Spinal cord (tissue), 10 donors: ENCODE data around the gene FUT7. TPM values are rescaled to one million over a fixed set of nuclear protein-coding genes. Genes with fewer than 3 reads are reported as not detected.

Source experiments
- DNase-seq, 6 donors: peaks; one replicate each; pipeline versions ENCODE4 v3.0.0 to v3.0.0-alpha.2; 2013 to 2015; ENCODE audit warnings: low spot score in 6 of 6, low read depth in 4 of 6
- H3K27ac ChIP-seq: one replicate; pipeline ENCODE4 v1.5.1; 2013; ENCODE audit warnings: low read depth, low read length, control low read depth
- H3K27me3 ChIP-seq: one replicate; pipeline ENCODE4 v1.6.1; 2013; ENCODE audit warnings: low read length; ENCODE audit not compliant: control insufficient read depth, insufficient read depth
- H3K36me3 ChIP-seq: one replicate; pipeline ENCODE4 v1.6.1; 2013; ENCODE audit warnings: low read length; ENCODE audit not compliant: control insufficient read depth, insufficient read depth
- H3K4me1 ChIP-seq: one replicate; pipeline ENCODE4 v1.6.1; 2013; ENCODE audit warnings: low read length; ENCODE audit not compliant: control insufficient read depth, insufficient read depth
- H3K4me3 ChIP-seq: one replicate; pipeline ENCODE4 v1.5.1; 2013; ENCODE audit warnings: low read depth, low read length, control low read depth
- H3K9me3 ChIP-seq: one replicate; pipeline ENCODE4 v1.6.1; 2013; ENCODE audit warnings: low read length; ENCODE audit not compliant: control insufficient read depth, insufficient read depth
- whole genome bisulfite sequencing: methylation state at CpG from one replicate; pipeline ENCODE4 v1.1.5; 2013; ENCODE audit warnings: missing lambda C conversion rate; ENCODE audit not compliant: insufficient coverage; 5-methylcytosine and 5-hydroxymethylcytosine counted together
- polyA plus RNA-seq, 2 donors: library from polyadenylated mRNA; unstranded; fragments of 120-200 nt; gene quantifications; one replicate each; pipeline ENCODE4 v1.2.1, GENCODE V29; 2013; ENCODE audit not compliant: insufficient read length in 2 of 2
- total RNA-seq, 2 donors: library from RNA; depleted of rRNA in 1 of 2; stranded (reverse); fragments of 120-200 nt in 1 of 2; fragments of >200 nt in 1 of 2; gene quantifications; one replicate each; pipeline versions ENCODE4 v1.2.3 to v1.2.4, GENCODE V29; 2013 to 2014
- donor health status: healthy.

Gene FUT7
- total and polyA plus RNA-seq, 4 donors, result 0.06 to 0.52 (median 0.45) TPM

DNA sequence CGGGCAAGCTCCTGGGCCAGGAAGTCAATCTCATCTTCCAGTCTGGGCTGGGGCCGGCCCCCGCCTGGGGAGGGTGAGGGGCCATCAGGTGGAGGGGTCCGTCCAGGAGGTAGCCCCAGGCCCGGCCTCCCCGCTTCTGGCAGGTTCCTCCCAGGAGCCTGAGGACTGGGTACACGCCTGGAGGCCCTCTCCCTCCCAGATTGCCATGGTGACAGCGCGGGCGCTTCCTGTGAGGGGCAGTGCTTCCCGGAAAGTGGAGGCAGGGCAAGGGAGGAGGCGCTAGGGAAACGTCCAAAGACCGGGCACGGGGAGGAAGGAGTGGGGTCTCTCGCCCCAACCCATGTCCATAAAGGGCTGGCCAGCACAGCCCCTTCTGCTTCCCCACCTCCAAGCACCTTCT is 9.2 kb upstream of the FUT7 start:
- no peak for DNase-seq
- peaks cover 34% of the 10 kb centered on the region for H3K4me1 ChIP-seq
- H3K27me3 ChIP-seq, result no peaks in the 10 kb centered on the region
- H3K4me3 ChIP-seq, result no peak overlapping the region
- H3K9me3 ChIP-seq, result no peaks in the 10 kb centered on the region
- peaks cover 84% of the 10 kb centered on the region for H3K36me3 ChIP-seq
- H3K27ac ChIP-seq, result no peak overlapping the region
- 50% methylated on average over 8 of the region's 16 CpGs for WGBS

DNA sequence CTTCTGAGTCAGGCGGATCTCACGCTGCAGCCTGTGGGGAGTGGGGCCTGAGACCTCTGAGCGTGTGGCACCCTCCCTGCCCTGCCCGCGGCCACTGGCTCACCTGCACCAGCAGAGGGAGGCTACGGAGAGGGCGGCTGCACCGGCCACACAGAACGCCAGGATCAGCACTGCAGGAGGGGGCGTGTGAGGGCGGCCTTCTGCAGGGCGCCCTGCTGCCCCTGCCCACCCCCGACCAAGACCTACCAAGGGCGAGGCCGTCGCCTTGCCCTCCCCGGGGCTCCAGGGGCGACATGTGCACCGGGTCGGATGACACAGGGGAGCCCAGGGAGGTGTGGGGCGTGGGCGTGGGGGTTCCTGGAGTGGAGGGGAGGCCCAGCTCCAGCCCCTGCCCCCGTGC is 8.7 kb upstream of the FUT7 start:
- WGBS, result 88% methylated on average over 23 of the region's 23 CpGs
- peaks cover 86% of the 10 kb centered on the region for H3K36me3 ChIP-seq
- H3K4me1 ChIP-seq, result peaks cover 36% of the 10 kb centered on the region
- no peaks in the 10 kb centered on the region for H3K27me3 ChIP-seq
- no peaks in the 10 kb centered on the region for H3K9me3 ChIP-seq
- DNase-seq, result no peak
- H3K4me3 ChIP-seq, result no peak overlapping the region
- H3K27ac ChIP-seq, result no peak overlapping the region

DNA sequence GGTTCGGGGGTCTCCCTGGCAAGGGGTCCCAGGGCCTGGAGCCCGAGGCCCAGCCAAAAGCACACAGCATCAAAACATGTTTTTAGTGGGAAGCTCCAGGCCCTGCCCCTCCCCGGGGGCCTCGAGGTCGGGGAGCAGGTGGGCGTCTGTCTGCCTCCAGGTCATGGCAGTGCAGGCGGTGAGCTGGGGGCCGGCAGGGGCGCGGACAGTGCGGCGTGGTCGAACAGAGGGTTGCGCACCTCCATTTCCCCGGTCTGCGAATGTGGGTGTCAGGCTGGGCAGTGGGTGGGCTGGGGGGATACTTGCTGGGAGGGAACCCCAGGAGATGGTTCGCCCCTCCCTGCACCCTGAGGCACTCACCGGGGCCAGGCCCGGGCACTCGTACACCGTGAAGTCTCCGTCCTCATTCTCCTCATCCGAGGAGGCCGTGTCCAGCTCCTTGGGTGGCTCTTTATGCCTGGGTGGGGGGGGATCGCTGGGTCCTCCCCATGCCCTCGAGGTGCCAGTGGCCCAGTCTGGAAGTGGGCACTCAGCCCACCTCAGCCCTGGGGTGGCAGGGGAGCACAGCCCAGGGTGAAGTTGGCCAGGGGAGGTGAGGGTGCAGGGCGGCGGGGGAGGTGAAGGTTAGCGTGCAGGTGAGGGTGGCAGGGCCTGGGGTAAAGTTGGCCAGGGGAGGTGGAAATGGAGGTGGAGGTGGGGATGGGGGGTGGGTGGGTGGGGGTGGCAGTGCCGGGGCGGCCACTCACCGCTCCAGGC is 7.9 kb upstream of the FUT7 start:
- no peak overlapping the region for H3K27ac ChIP-seq
- no peaks in the 10 kb centered on the region for H3K9me3 ChIP-seq
- H3K4me3 ChIP-seq, result no peak overlapping the region
- H3K36me3 ChIP-seq, result peaks cover 83% of the 10 kb centered on the region
- H3K27me3 ChIP-seq, result no peaks in the 10 kb centered on the region
- peaks cover 36% of the 10 kb centered on the region for H3K4me1 ChIP-seq
- no peak for DNase-seq
- 86% methylated on average over 17 of the region's 32 CpGs for WGBS

DNA sequence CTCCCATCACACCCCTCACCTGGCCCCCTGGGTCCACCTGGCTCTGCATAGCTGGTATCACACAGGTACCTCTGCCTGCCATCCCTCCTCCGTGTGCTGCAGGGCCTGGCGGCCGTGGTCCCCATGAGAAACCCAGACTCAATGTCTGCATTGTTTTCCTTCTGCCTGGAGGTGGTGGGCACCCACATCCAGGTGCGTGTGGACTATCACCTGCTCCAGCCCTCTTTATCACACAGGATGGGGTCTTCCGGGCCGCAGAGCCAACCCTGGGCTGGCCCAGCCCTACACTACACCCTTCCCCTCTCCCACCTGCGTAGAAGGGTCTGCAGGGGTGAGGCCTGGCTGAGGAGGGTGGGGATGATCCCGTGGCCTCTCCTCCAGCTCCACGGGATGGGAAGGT is 7.0 kb upstream of the FUT7 start:
- no peak overlapping the region for H3K4me3 ChIP-seq
- no peaks in the 10 kb centered on the region for H3K9me3 ChIP-seq
- 94% methylated on average over 3 of the region's 9 CpGs for WGBS
- peaks cover 34% of the 10 kb centered on the region for H3K4me1 ChIP-seq
- no peaks in the 10 kb centered on the region for H3K27me3 ChIP-seq
- H3K27ac ChIP-seq, result no peak overlapping the region
- H3K36me3 ChIP-seq, result peaks cover 77% of the 10 kb centered on the region
- DNase-seq, result no peak

DNA sequence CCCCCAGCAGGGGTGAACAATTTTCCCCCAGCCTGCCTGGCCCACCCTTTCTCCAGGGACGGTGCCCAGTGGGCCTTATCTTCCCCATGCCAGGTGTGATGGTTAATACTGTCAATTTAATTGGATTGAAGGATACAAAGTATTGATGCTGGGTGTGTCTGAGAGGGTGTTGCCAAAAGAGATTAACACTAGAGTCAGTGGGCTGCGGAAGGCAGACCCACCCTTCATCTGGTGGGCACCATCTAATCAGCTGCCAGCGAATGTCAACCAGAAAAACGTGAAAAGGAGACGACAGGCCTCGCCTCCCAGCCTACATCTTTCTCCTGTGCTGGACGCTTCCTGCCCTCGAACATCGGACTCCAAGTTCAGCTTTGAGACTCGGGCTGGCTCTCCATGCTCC is 5.6 kb upstream of the FUT7 start:
- H3K36me3 ChIP-seq, result peaks cover 64% of the 10 kb centered on the region
- WGBS, result 72% methylated on average over 4 of the region's 10 CpGs
- no peaks in the 10 kb centered on the region for H3K27me3 ChIP-seq
- peaks cover 25% of the 10 kb centered on the region for H3K4me1 ChIP-seq
- no peak overlapping the region for H3K4me3 ChIP-seq
- H3K27ac ChIP-seq, result no peak overlapping the region
- no peak for DNase-seq
- H3K9me3 ChIP-seq, result no peaks in the 10 kb centered on the region

DNA sequence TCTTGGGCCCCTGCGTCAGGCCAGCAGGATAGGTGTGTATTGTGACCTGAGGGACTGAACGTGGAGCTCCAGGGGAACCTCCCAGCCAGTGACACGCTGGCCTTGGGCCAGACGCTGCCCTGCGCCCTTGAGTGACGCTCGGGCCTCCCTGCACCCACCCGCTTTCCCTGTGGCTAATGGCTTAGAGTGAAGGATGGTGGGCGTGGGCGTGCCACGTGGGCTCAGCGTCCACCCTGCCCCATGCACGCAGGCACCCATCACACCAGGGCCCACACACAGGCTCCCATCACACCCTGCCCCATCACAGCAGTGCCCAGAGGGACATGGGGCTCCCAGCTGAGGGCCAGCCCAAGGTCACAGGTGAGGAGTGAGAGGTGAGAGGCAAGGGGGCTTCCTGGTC is 5.1 kb upstream of the FUT7 start:
- Histone ChIP-seq H3K9me3 (no peaks in the 10 kb centered on the region), H3K4me1 (peaks cover 25% of the 10 kb centered on the region), H3K36me3 (peaks cover 60% of the 10 kb centered on the region), H3K27ac (no peak overlapping the region), H3K27me3 (no peaks in the 10 kb centered on the region), H3K4me3 (no peak overlapping the region)
- 100% methylated on average over 1 of the region's 13 CpGs for WGBS
- no peak for DNase-seq

DNA sequence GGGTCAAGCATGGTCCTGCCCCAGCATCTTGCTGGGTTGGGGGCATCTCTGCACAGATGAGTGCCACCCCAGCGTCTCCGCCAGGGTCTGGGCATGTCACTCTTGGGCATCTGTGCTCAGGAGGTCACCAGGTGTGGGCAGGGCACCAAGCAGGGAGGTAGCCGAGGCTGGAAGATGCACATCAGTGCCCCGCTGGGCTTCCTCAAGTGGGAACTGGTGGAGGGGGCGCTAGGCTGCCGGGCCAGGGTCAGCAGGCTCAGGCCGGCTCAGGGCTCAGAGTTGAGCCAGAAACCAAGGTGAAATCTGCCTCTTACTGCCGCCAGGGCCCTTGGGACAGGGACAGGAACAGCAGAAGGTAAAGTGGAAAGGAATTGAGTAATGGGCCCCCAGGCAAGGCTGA is 4.0 kb upstream of the FUT7 start:
- peaks cover 16% of the 10 kb centered on the region for H3K4me1 ChIP-seq
- no peaks in the 10 kb centered on the region for H3K9me3 ChIP-seq
- DNase-seq, result no peak
- H3K36me3 ChIP-seq, result peaks cover 49% of the 10 kb centered on the region
- H3K4me3 ChIP-seq, result no peak overlapping the region
- H3K27ac ChIP-seq, result no peak overlapping the region
- WGBS, result 82% methylated on average over 8 of the region's 8 CpGs
- H3K27me3 ChIP-seq, result no peaks in the 10 kb centered on the region

DNA sequence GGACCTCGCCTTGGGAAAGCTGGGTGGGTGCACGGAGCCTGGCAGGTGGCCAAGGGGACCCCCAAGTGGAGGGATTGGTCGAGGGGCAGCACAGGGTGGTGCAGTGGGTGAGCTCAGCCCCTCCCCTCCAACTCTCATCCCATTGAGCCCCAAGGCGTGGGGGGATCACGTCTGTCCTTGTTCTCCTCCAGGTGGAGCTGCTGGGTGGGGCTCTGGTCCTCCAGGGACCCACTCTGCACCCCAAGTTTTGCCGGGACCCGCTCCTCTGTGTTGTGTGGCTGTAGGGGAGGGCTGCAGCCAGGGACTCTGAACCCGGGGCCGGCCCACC is 3.6 kb upstream of the FUT7 start:
- 32% methylated on average over 8 of the region's 9 CpGs for WGBS
- Histone ChIP-seq H3K36me3 (peaks cover 47% of the 10 kb centered on the region), H3K27ac (no peak overlapping the region), H3K4me1 (peaks cover 16% of the 10 kb centered on the region), H3K27me3 (no peaks in the 10 kb centered on the region), H3K4me3 (no peak overlapping the region), H3K9me3 (no peaks in the 10 kb centered on the region)
- no peak for DNase-seq

DNA sequence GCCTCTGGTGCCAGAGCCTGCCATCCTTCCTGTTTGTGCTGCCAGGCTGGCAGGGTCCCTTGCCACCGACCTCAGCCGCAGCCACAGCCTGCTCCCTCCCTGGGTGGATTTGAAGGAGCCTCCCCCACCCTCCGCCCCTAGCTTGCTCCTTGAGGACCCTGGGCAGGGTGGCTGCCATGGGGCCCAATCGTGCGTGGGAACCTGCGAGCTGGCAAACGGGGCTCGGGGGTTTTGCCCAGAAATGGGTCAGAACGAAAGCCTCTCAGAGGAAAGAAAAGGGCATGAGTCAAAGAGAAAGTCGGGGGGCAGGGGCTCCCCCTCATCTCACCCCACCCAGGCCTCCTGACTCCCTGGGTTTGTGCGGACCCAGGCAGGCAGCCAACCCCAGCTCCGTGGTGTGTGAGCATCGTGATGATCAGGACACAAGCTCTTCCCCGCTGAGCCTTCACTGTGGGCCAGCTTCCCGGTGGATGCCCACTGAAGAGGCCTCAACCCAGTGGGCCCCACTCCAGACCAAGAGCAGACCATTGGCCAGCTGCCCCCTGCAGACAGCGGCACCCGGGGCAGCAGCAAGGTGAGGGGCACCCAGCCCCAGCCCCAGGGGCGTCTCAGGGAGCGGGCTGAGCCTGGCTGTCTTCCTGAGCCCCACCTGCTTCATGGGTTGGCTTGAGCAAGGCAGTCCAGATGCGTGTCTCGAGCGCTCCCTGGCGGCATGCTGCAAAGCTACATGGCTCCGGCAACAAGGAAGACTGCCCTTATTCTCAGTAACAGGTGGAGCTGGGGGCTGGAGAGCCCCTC is 3.0 kb upstream of the FUT7 start:
- Histone ChIP-seq H3K27ac (no peak overlapping the region), H3K4me1 (peaks cover 17% of the 10 kb centered on the region), H3K36me3 (peaks cover 42% of the 10 kb centered on the region), H3K9me3 (no peaks in the 10 kb centered on the region), H3K27me3 (no peaks in the 10 kb centered on the region), H3K4me3 (no peak overlapping the region)
- 12% methylated on average over 16 of the region's 24 CpGs for WGBS
- DNase-seq, result peak in 4 of 6 donors; percentile 58 to 94 (median 82)
